AG04449 (cell line): Measurements from ENCODE around the gene CHRNB2.

ENCODE experiments used
- CTCF ChIA-PET: fragments of 350-600 bp; formaldehyde crosslinking; extraction: SDS; loops from one replicate; lab custom pipeline; 2021; ENCODE audit warnings: antibody characterized with exemption; lab: Yijun Ruan, JAX
- POLR2A ChIA-PET: fragments of 400-600, 350-600 bp; formaldehyde crosslinking; extraction: SDS; loops from one replicate; lab custom pipeline; 2020; ENCODE audit warnings: antibody characterized with exemption, inconsistent platforms; lab: Yijun Ruan, JAX
- DNase-seq: peaks from one replicate; pipeline ENCODE4 v3.0.0-alpha.2; 2010; ENCODE audit warnings: low read depth, low spot score
- H3K4me3 ChIP-seq: 2 replicates; pipeline ENCODE4 v1.5.1; 2011; ENCODE audit warnings: low read depth, mild to moderate bottlenecking, control low read depth, low read length
- TF ChIP-seq, protein P1 (sequence below): IDR thresholded peaks from one replicate; pipeline ENCODE4 v1.5.1; 2011; ENCODE audit warnings: mild to moderate bottlenecking, moderate library complexity, low read length, control low read depth, inconsistent platforms; ENCODE audit not compliant: insufficient read depth; ENCODE audit errors: missing control alignments

The CHRNB2 gene

DNA sequence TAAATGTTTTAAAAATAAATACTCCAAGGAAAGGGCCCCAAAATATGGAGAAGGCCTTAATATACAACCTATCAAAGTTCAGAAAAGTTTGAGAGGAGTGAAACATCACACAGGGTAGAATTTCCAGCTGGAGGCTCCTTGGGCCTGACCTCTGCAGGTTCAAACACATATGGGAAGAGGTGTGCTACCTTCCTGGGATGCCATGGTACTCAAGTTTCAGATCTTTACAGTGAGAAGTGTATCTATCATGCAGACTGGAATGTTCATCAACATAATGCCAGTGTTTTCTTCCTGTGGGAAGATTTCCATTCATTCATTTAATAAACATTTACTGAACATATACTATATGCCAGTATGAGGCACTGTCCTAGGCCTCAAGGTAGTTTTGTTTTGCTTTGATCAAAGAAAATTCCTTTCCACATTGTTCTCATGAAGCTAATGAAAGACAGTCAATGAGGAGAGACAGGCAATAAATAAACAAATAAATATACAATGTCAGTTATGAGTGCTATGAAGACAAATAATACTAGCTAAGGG lies 55.0 kb downstream of the CHRNB2 start:
- TF ChIP-seq, protein P1, sequence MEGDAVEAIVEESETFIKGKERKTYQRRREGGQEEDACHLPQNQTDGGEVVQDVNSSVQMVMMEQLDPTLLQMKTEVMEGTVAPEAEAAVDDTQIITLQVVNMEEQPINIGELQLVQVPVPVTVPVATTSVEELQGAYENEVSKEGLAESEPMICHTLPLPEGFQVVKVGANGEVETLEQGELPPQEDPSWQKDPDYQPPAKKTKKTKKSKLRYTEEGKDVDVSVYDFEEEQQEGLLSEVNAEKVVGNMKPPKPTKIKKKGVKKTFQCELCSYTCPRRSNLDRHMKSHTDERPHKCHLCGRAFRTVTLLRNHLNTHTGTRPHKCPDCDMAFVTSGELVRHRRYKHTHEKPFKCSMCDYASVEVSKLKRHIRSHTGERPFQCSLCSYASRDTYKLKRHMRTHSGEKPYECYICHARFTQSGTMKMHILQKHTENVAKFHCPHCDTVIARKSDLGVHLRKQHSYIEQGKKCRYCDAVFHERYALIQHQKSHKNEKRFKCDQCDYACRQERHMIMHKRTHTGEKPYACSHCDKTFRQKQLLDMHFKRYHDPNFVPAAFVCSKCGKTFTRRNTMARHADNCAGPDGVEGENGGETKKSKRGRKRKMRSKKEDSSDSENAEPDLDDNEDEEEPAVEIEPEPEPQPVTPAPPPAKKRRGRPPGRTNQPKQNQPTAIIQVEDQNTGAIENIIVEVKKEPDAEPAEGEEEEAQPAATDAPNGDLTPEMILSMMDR, result no peak
- ChIA-PET CTCF (interaction anchor here (2.9 kb wide), 1 partner anchor 12 kb away, joined by 17 read pairs; no protein-coding TSS in a partner anchor), POLR2A (interaction anchor here (0.6 kb wide), 1 partner anchor 18 kb away, joined by 3 read pairs; no protein-coding TSS in a partner anchor)
- no peak overlapping the region for H3K4me3 ChIP-seq
- DNase-seq, result no peak

DNA sequence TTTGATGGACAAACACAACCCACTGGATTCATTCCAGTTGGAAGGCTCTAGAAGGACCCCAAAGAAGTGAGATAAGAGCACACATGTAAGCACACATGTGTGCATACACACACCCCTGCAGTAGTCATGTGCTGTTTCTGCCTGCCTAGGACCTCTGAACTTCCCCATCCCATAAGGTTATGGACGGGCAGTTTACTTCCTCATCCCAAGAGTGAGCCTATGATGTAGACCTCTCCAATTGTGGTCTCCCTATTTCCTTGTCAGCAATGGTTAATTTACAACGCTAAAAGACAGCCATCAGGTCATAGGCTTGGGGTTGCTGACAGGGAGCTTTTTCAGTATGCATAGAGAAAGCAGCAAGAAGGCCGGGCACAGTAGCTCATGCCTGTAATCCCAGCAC lies 55.8 kb downstream of the CHRNB2 start:
- TF ChIP-seq, protein P1, result no peak
- no peak for DNase-seq
- ChIA-PET POLR2A (no interaction called here), CTCF (interaction anchor here (1.4 to 2.9 kb wide), 2 partner anchors 13 to 32 kb away, joined by 4 to 17 read pairs; no protein-coding TSS in a partner anchor)
- H3K4me3 ChIP-seq, result no peak overlapping the region

DNA sequence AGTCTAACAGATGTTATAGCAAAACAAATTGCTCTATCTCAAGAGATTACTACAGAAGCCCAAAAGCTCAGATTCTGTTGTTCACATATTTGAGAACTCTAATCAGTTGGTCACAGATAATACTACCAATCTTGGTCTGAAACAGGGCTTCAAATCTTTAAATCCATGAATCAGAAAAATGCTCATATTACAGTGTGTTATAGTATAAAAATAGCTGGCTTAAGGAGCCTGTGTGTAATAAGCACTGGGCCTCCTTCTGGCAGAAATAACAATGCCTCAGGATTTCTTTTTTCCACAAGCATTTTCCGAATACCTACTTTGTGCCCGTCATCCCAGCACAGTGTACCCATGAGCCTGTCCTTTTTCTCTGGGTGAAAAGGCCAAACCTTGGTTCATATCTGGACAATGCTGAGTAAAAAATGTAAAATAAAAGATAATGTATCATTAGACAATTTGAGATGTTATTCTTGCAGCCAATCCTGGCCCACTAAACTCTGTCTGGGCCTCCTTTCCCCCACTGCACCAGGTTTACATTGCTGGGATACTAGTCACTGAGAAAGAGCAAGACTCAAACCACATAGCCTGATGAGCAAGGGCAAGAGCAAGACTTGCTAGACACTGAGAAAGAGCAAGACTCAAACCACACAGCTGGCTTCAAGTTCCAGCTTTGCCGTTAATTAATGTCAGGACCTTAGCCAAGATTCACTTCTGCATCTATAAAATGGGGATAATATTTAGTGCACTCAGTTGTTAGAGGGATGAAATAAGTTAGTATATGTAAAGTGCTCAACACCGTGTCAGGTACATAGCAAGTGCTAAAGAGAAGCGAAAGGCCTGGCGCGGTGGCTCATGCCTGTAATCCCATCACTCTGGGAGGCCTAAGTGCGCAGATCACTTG lies 57.4 kb downstream of the CHRNB2 start:
- TF ChIP-seq, protein P1, result no peak
- DNase-seq, result peak; percentile 78
- no peak overlapping the region for H3K4me3 ChIP-seq
- POLR2A ChIA-PET, result interaction anchor here (1.4 kb wide), 1 partner anchor 16 kb away, joined by 3 read pairs; no protein-coding TSS in a partner anchor
- CTCF ChIA-PET, result interaction anchor here (1.4 to 2.9 kb wide), 3 partner anchors 14 to 65 kb away, joined by 4 to 17 read pairs (median 5); no protein-coding TSS in a partner anchor

DNA sequence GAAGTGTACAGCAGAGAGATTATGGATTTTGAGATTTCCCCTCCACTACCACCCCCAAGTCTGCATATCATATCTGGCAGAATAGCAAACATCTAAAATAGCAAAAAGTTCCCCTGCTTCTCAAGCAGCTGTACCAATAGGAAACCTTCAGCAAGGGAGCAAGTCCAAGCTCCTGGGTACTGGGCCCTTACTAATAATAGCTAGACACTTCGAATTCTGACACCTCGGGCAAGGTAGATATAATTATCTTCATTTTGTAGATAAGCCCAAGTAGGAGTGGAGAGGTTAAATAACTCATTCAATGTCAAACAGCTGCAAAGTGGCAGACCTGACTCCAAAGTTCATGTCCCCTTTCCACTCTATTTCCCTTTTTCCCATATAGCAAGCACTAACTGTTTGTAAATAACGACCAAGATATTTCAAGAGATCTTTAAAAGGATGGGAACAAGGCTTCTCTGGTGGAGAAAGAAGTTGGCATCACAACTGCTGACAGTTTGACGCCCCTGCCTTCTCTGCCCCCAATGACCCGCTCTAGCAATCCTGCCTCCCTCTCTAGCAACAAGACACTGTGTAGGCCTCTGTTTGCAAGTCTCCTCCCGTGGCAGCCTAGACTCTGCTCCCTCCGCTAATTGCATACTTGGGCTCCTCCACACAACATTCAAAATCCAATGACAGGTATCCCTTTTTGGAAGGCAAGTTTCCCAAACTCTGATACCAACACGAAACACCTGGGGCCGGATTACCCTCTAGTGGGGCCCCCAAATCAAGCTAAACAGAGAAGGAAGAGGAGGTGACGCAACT lies 59.1 kb downstream of the CHRNB2 start:
- ChIA-PET CTCF (interaction anchor here (0.7 to 1.1 kb wide), 4 partner anchors 14 to 237 kb away, joined by 3 to 4 read pairs (median 3); no protein-coding TSS in a partner anchor), POLR2A (interaction anchor here (0.6 to 1.4 kb wide), 5 partner anchors 10 to 310 kb away, joined by 3 to 6 read pairs (median 3); partner anchors contain the start of gene PMVK)
- TF ChIP-seq, protein P1, result no peak
- DNase-seq, result no peak
- H3K4me3 ChIP-seq, result peak overlapping the region; percentile 85

- ChIA-PET POLR2A (interaction anchor here (0.6 to 1.4 kb wide), 5 partner anchors 10 to 309 kb away, joined by 3 to 6 read pairs (median 3); partner anchors contain the start of gene PMVK), CTCF (interaction anchor here (0.7 to 1.1 kb wide), 4 partner anchors 15 to 42 kb away, joined by 3 to 4 read pairs (median 3); no protein-coding TSS in a partner anchor)
- peak overlapping the region; percentile 85 for H3K4me3 ChIP-seq
- no peak for DNase-seq
- TF ChIP-seq, protein P1, result no peak
Observed at GRCh38 chr1:154627257-154628120, 59.9 kb downstream of the CHRNB2 start.
